ENCODE data around the gene CCR4.

- no peak for TF ChIP-seq CTCF (IDR thresholded peaks at IDR 0.05)
- TF ChIP-seq POLR2A (IDR thresholded peaks at IDR 0.05), result no peak
Observed at GRCh38 chr3:32996755-32997091, 45.3 kb downstream of the CCR4 start.
